CD14-positive monocyte (primary cell): ENCODE data around the gene DDX52. TPM values are rescaled to one million over a fixed set of nuclear protein-coding genes. Genes with fewer than 3 reads are reported as not detected.

Experiments
- DNase-seq, 3 donors: peaks; one replicate each; pipeline ENCODE4 v3.0.0-alpha.2; 2011 to 2022
- H2AFZ ChIP-seq: 2 replicates; pipeline ENCODE4 v1.6.0; 2012; ENCODE audit warnings: mild to moderate bottlenecking, low read depth, low read length, inconsistent platforms; ENCODE audit not compliant: insufficient read depth, poor library complexity, severe bottlenecking
- H3K27ac ChIP-seq, 2 donors: 1 replicate in 1 of 2; 2 replicates in 1 of 2; pipeline ENCODE4 v1.5.1; 2012 to 2013; ENCODE audit warnings: low read length in 2 of 2, control low read depth in 1 of 2, inconsistent platforms in 1 of 2, low read depth in 1 of 2, mild to moderate bottlenecking in 1 of 2
- H3K27me3 ChIP-seq, 2 donors: one replicate each; pipeline versions ENCODE4 v1.6.0 to v1.6.1; 2011 to 2013; ENCODE audit warnings: low read length in 2 of 2; ENCODE audit not compliant: control insufficient read depth in 2 of 2, insufficient read depth in 2 of 2
- H3K36me3 ChIP-seq, 2 donors: replicated peaks in 1 of 2; 1 replicate in 1 of 2; 2 replicates in 1 of 2; pipeline versions ENCODE4 v1.5.1 to v1.6.1; 2012 to 2013; ENCODE audit warnings: low read length in 2 of 2, control low read depth in 1 of 2, inconsistent platforms in 1 of 2, mild to moderate bottlenecking in 1 of 2; ENCODE audit not compliant: insufficient read depth in 2 of 2, control insufficient read depth in 1 of 2
- H3K4me1 ChIP-seq, 2 donors: 1 replicate in 1 of 2; 2 replicates in 1 of 2; pipeline versions ENCODE4 v1.5.1 to v1.6.1; 2012 to 2013; ENCODE audit warnings: low read length in 2 of 2, control low read depth in 1 of 2, inconsistent platforms in 1 of 2, mild to moderate bottlenecking in 1 of 2, moderate library complexity in 1 of 2; ENCODE audit not compliant: insufficient read depth in 2 of 2, control insufficient read depth in 1 of 2
- H3K4me2 ChIP-seq: replicated peaks from 2 replicates; pipeline ENCODE3; 2012; ENCODE audit warnings: low read length, moderate library complexity, mild to moderate bottlenecking; ENCODE audit not compliant: poor library complexity, severe bottlenecking; ENCODE audit errors: extremely low read depth
- H3K4me3 ChIP-seq, 3 experiments: fragments of 200-600 bp in 1 of 3; sonication (generic) in 1 of 3; replicated peaks in 1 of 3; 1 replicate in 2 of 3; 2 replicates in 1 of 3; pipeline ENCODE4 v1.5.1; 2011 to 2013; ENCODE audit warnings: low read length in 3 of 3, mild to moderate bottlenecking in 3 of 3, control low read depth in 2 of 3, low read depth in 2 of 3, inconsistent platforms in 1 of 3, moderate library complexity in 1 of 3
- H3K79me2 ChIP-seq: 2 replicates; pipeline ENCODE4 v1.6.0; 2012; ENCODE audit warnings: mild to moderate bottlenecking, control low read depth, inconsistent platforms, low read length, moderate library complexity; ENCODE audit not compliant: insufficient read depth
- H3K9ac ChIP-seq: 2 replicates; pipeline ENCODE4 v1.6.0; 2017; ENCODE audit warnings: low read length, mild to moderate bottlenecking; ENCODE audit not compliant: insufficient read depth, poor library complexity, severe bottlenecking
- H3K9me3 ChIP-seq, 2 donors: replicated peaks in 1 of 2; 1 replicate in 1 of 2; 2 replicates in 1 of 2; pipeline versions ENCODE4 v1.5.1 to v1.6.1; 2012 to 2013; ENCODE audit warnings: low read length in 2 of 2, control low read depth in 1 of 2; ENCODE audit not compliant: control insufficient read depth in 1 of 2, insufficient read depth in 1 of 2
- H4K20me1 ChIP-seq: 2 replicates; pipeline ENCODE4 v1.6.0; 2012; ENCODE audit warnings: mild to moderate bottlenecking, low read length, control low read depth, moderate library complexity; ENCODE audit not compliant: insufficient read depth
- H3K27ac Mint-ChIP-seq, 7 donors: one replicate each; pipeline ENCODE4 v1.8.0; 2020; ENCODE audit warnings: mild to moderate bottlenecking in 7 of 7, mixed read lengths in 7 of 7, moderate library complexity in 6 of 7, inconsistent platforms in 2 of 7
- H3K27me3 Mint-ChIP-seq, 3 donors: one replicate each; pipeline ENCODE4 v1.8.0; 2021 to 2022; ENCODE audit warnings: low read depth in 3 of 3, mild to moderate bottlenecking in 3 of 3, mixed read lengths in 3 of 3, moderate library complexity in 3 of 3, inconsistent platforms in 1 of 3
- H3K36me3 Mint-ChIP-seq, 2 donors: one replicate each; pipeline ENCODE4 v1.8.0; 2020; ENCODE audit warnings: mixed read lengths in 2 of 2, inconsistent platforms in 1 of 2, mild to moderate bottlenecking in 1 of 2
- H3K4me1 Mint-ChIP-seq: one replicate; pipeline ENCODE4 v1.8.0; 2020; ENCODE audit warnings: mild to moderate bottlenecking, mixed read lengths
- H3K4me3 Mint-ChIP-seq, 2 donors: one replicate each; pipeline ENCODE4 v1.8.0; 2020; ENCODE audit warnings: mild to moderate bottlenecking in 2 of 2, mixed read lengths in 2 of 2, moderate library complexity in 1 of 2
- H3K9me3 Mint-ChIP-seq, 7 donors: one replicate each; pipeline ENCODE4 v1.8.0; 2020 to 2022; ENCODE audit warnings: mixed read lengths in 7 of 7, mild to moderate bottlenecking in 6 of 7, moderate library complexity in 6 of 7, inconsistent platforms in 2 of 7
- CTCF ChIP-seq: fragments of 200-600 bp; IDR thresholded peaks from one replicate; pipeline ENCODE4 v1.8.0; 2022; ENCODE audit warnings: antibody characterized with exemption, mild to moderate bottlenecking
- WGBS: methylation state at CpG from one replicate; pipeline ENCODE4 v1.1.5; 2013; ENCODE audit warnings: missing lambda C conversion rate; ENCODE audit not compliant: insufficient coverage; 5-methylcytosine and 5-hydroxymethylcytosine counted together
- intact Hi-C, 2 donors: fragments of 100-400 bp; cut with micrococcal nuclease; formaldehyde crosslinking; loops; one replicate each; pipeline versions ENCODE4 v1.15.0 to v1.15.1; 2023
- polyA plus RNA-seq, 3 donors: library from polyadenylated mRNA; depleted of rRNA in 1 of 3; unstranded in 2 of 3; stranded (reverse) in 1 of 3; fragments of 300-500 nt in 2 of 3; fragments of >200 nt in 1 of 3; fragmentation: Illumina TruSeq in 2 of 3; gene quantifications; 1 replicate in 2 of 3; 2 replicates in 1 of 3; pipeline ENCODE4 v1.2.3, GENCODE V29; 2012 to 2021

Gene DDX52
- polyA plus RNA-seq, 3 donors: 6.4 to 11.3 (median 8.8) TPM

DNA sequence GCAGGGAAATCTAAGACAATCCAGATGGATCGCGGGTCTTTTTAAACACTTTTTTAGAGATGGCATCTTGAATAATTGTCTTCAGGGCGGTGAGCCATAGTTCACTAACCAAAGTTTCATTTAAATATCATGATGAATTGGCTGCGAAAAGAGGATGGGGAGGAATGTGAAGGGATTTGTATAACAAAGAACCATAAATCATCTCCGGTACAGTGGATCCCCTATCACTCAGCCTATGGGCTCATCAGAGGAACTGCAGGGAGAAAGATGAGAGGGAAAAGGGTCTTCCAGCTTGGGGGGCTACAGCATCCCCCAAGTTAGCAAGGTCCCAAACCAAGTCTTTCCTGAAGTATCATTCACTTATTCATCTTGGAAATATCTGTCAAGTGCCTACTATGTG, 16.7 kb upstream of the DDX52 start:
- Mint-ChIP-seq H3K27ac (no peak overlapping the region), H3K36me3 (no peaks in the 10 kb centered on the region), H3K27me3 (peaks cover 1 to 5% (median 2%) of the 10 kb centered on the region in 3 donors), H3K4me1 (no peaks in the 10 kb centered on the region), H3K9me3 (no peaks in the 10 kb centered on the region), H3K4me3 (no peak overlapping the region)
- no peak for DNase-seq
- Histone ChIP-seq H3K9me3 (no peaks in the 10 kb centered on the region), H3K9ac (no peak overlapping the region), H3K4me3 (no peak overlapping the region), H3K79me2 (no peaks in the 10 kb centered on the region), H3K27me3 (no peaks in the 10 kb centered on the region), H2AFZ (no peak overlapping the region), H3K27ac (no peak overlapping the region), H3K4me2 (no peak overlapping the region), H3K4me1 (no peaks in the 10 kb centered on the region), H3K36me3 (no peaks in the 10 kb centered on the region), H4K20me1 (no peaks in the 10 kb centered on the region)
- 85% methylated on average over 2 of the region's 5 CpGs for WGBS
- no peak for TF ChIP-seq CTCF
- intact Hi-C loops: loop anchor here in 1 of 2 donors (10.0 kb wide), 1 partner anchor 65 kb away; no protein-coding TSS in a partner anchor

DNA sequence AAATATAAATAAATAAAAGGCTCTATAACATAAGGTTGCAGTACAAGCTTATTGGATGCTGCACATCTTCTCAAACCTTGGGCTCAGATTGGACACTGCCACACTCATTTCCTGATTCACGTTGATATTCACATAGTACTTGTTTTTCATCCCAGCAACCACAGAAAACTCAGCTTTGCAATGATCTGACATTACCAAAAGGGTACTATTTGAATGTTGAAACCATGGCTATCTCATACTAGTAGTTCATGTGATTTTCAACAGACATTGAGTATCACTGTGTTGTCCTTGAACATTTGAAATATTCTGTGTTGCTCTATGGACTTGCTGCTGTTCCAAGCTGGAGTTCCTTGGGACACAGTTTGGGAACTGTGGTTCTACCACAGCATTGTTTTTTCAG, 14.0 kb upstream of the DDX52 start:
- Histone ChIP-seq H3K36me3 (no peaks in the 10 kb centered on the region), H3K9me3 (no peaks in the 10 kb centered on the region), H3K4me3 (no peak overlapping the region), H3K4me2 (no peak overlapping the region), H2AFZ (no peak overlapping the region), H3K79me2 (no peaks in the 10 kb centered on the region), H3K4me1 (no peaks in the 10 kb centered on the region), H4K20me1 (no peaks in the 10 kb centered on the region), H3K27me3 (peaks cover 0 to 3% of the 10 kb centered on the region in 2 donors), H3K27ac (no peak overlapping the region), H3K9ac (no peak overlapping the region)
- H3K4me3 Mint-ChIP-seq: no peak overlapping the region
- no CpG with 5 or more reads among the region's 1 CpG for WGBS
- no peaks in the 10 kb centered on the region for H3K4me1 Mint-ChIP-seq
- H3K27ac Mint-ChIP-seq: no peak overlapping the region
- DNase-seq: no peak
- H3K36me3 Mint-ChIP-seq: no peaks in the 10 kb centered on the region
- TF ChIP-seq CTCF: no peak
- peaks cover 5 to 13% (median 7%) of the 10 kb centered on the region in 3 donors for H3K27me3 Mint-ChIP-seq
- H3K9me3 Mint-ChIP-seq: no peaks in the 10 kb centered on the region
- intact Hi-C loops: no loop called here
